Measurements from ENCODE around the gene KRT31.

DNA sequence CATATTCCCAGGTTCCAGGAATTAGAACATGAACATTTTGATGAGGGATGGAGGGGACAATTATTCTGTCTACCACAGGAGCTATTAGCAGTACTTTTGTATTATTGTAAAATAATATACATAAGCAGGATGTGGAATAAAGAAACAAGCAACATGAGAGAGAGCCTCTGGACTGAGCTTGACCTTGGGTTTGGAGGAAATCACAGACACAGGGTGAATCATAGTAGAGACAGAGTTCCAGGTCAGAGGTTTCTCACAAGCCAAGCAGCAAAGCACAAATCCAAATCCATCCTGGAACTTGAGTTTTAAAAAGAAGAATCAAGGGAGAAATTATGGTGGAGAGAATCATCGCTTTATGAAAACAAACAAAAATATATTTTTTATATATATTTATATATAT is 5.1 kb downstream of the KRT31 start:
- TF ChIP-seq, protein P1, sequence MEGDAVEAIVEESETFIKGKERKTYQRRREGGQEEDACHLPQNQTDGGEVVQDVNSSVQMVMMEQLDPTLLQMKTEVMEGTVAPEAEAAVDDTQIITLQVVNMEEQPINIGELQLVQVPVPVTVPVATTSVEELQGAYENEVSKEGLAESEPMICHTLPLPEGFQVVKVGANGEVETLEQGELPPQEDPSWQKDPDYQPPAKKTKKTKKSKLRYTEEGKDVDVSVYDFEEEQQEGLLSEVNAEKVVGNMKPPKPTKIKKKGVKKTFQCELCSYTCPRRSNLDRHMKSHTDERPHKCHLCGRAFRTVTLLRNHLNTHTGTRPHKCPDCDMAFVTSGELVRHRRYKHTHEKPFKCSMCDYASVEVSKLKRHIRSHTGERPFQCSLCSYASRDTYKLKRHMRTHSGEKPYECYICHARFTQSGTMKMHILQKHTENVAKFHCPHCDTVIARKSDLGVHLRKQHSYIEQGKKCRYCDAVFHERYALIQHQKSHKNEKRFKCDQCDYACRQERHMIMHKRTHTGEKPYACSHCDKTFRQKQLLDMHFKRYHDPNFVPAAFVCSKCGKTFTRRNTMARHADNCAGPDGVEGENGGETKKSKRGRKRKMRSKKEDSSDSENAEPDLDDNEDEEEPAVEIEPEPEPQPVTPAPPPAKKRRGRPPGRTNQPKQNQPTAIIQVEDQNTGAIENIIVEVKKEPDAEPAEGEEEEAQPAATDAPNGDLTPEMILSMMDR (conservative IDR thresholded peaks at IDR 0.05; ENCODE audit: low read depth, low read length), result no peak
- TF ChIP-seq, protein P2, sequence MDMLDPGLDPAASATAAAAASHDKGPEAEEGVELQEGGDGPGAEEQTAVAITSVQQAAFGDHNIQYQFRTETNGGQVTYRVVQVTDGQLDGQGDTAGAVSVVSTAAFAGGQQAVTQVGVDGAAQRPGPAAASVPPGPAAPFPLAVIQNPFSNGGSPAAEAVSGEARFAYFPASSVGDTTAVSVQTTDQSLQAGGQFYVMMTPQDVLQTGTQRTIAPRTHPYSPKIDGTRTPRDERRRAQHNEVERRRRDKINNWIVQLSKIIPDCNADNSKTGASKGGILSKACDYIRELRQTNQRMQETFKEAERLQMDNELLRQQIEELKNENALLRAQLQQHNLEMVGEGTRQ (IDR thresholded peaks at IDR 0.05; ENCODE audit: low read depth, low read length), result no peak
- no peak for TF ChIP-seq BHLHE40 (IDR thresholded peaks at IDR 0.05; ENCODE audit: low read depth, low read length)
- no peak for TF ChIP-seq POLR2A (IDR thresholded peaks at IDR 0.05; ENCODE audit: low read depth, low read length)
